Endothelial cell of umbilical vein (primary cell): Measurements from ENCODE around the gene NIPA2. TPM values are rescaled to one million over a fixed set of nuclear protein-coding genes. Genes with fewer than 3 reads are reported as not detected.

Experiments used
- BruUV-seq: library from RNA; stranded (reverse); fragments of 400-500 nt; replicated peaks from 2 replicates; lab custom pipeline; 2021; lab: Mats Ljungman, UMichigan
- CTCF ChIA-PET: fragments of 300-600, 350-600 bp; sonication (Branson Sonifier 250); formaldehyde crosslinking; loops from one replicate; lab custom pipeline; 2021; ENCODE audit warnings: antibody characterized with exemption, inconsistent platforms; lab: Charles Lee
- POLR2A ChIA-PET: fragments of 300-600, 350-600 bp; sonication (Branson Sonifier 250); formaldehyde crosslinking; loops from one replicate; lab custom pipeline; 2021; ENCODE audit warnings: antibody characterized with exemption, inconsistent platforms; lab: Charles Lee
- DNase-seq: peaks from one replicate; pipeline ENCODE4 v3.0.0-alpha.2; 2011; ENCODE audit warnings: low read depth, low spot score
- FAIRE-seq: peaks from 2 replicates; lab custom pipeline; 2011; peaks lifted over from hg19 to GRCh38; lab: Jason Lieb, UNC
- H2AFZ ChIP-seq: 2 replicates; pipeline ENCODE4 v1.6.0; 2012; ENCODE audit warnings: low read depth, low read length, control low read depth, inconsistent platforms
- H3K27ac ChIP-seq: 2 replicates; pipeline ENCODE4 v1.5.1; 2011; ENCODE audit warnings: low read depth, mild to moderate bottlenecking, control low read depth, low read length, moderate library complexity; ENCODE audit not compliant: insufficient read depth
- H3K27me3 ChIP-seq, 2 experiments: 2 replicates each; pipeline versions ENCODE4 v1.6.0 to v1.6.1; 2011; ENCODE audit warnings: low read length in 2 of 2, mixed read lengths in 1 of 2; ENCODE audit not compliant: control insufficient read depth in 2 of 2, insufficient read depth in 2 of 2
- H3K36me3 ChIP-seq, 2 experiments: 2 replicates in 1 of 2; 3 replicates in 1 of 2; pipeline ENCODE4 v1.5.1; 2011; ENCODE audit warnings: low read length in 2 of 2, mild to moderate bottlenecking in 1 of 2, moderate library complexity in 1 of 2; ENCODE audit not compliant: control insufficient read depth in 2 of 2, insufficient read depth in 2 of 2; ENCODE audit errors: extremely low read depth in 1 of 2
- H3K4me1 ChIP-seq: 3 replicates; pipeline ENCODE4 v1.5.1; 2011; ENCODE audit warnings: mild to moderate bottlenecking, low read length; ENCODE audit not compliant: control insufficient read depth, insufficient read depth; ENCODE audit errors: extremely low read depth
- H3K4me2 ChIP-seq: 2 replicates; pipeline ENCODE4 v1.6.1; 2011; ENCODE audit warnings: low read length, control low read depth, mixed read lengths; ENCODE audit not compliant: insufficient read depth
- H3K4me3 ChIP-seq, 3 experiments: fragments of 200-600 bp in 1 of 3; sonication (generic), shearing (Covaris generic) in 1 of 3; replicated peaks in 1 of 3; 2 replicates each; pipeline ENCODE4 v1.5.1; 2011 to 2016; ENCODE audit warnings: control low read depth in 3 of 3, low read length in 3 of 3, mild to moderate bottlenecking in 2 of 3, inconsistent platforms in 1 of 3, low read depth in 1 of 3, moderate library complexity in 1 of 3; ENCODE audit not compliant: insufficient read depth in 1 of 3
- H3K79me2 ChIP-seq: 2 replicates; pipeline ENCODE4 v1.6.0; 2012; ENCODE audit warnings: low read length, inconsistent platforms; ENCODE audit not compliant: control insufficient read depth, insufficient read depth
- H3K9ac ChIP-seq: replicated peaks from 2 replicates; pipeline ENCODE3; 2011; ENCODE audit warnings: low read length, control low read depth; ENCODE audit not compliant: insufficient read depth; ENCODE audit errors: extremely low read depth
- H3K9me1 ChIP-seq: replicated peaks from 3 replicates; pipeline ENCODE4 v1.6.0; 2011; ENCODE audit warnings: mild to moderate bottlenecking, low read length; ENCODE audit not compliant: control insufficient read depth, insufficient read depth; ENCODE audit errors: extremely low read depth
- H3K9me3 ChIP-seq: replicated peaks from 2 replicates; pipeline ENCODE4 v1.5.1; 2012; ENCODE audit warnings: low read length, inconsistent platforms; ENCODE audit not compliant: control insufficient read depth, insufficient read depth
- H4K20me1 ChIP-seq: replicated peaks from 2 replicates; pipeline ENCODE3; 2011; ENCODE audit warnings: mild to moderate bottlenecking, low read length; ENCODE audit not compliant: control insufficient read depth, insufficient read depth; ENCODE audit errors: extremely low read depth
- CTCF ChIP-seq, 2 donors: IDR thresholded peaks; 1 replicate in 1 of 2; 2 replicates in 1 of 2; pipeline ENCODE4 v1.5.1; 2011; ENCODE audit warnings: low read length in 2 of 2, mild to moderate bottlenecking in 2 of 2, moderate library complexity in 2 of 2, control low read depth in 1 of 2, inconsistent platforms in 1 of 2, low read depth in 1 of 2; ENCODE audit not compliant: insufficient read depth in 1 of 2; ENCODE audit errors: extremely low read depth in 1 of 2
- EZH2 ChIP-seq: IDR thresholded peaks from 2 replicates; pipeline ENCODE4 v1.6.1; 2012; ENCODE audit warnings: borderline replicate concordance, low read depth, mild to moderate bottlenecking, moderate library complexity, low read length, inconsistent platforms; ENCODE audit not compliant: severe bottlenecking
- FOS ChIP-seq: IDR thresholded peaks from 2 replicates; pipeline ENCODE4 v1.6.1; 2011; ENCODE audit warnings: mild to moderate bottlenecking, low read length, moderate library complexity, borderline replicate concordance; ENCODE audit not compliant: insufficient read depth
- GATA2 ChIP-seq: IDR thresholded peaks from 2 replicates; pipeline ENCODE4 v1.7.0; 2011; ENCODE audit warnings: low read depth, mild to moderate bottlenecking, moderate library complexity, mixed read lengths, low read length; ENCODE audit not compliant: insufficient read length, insufficient read depth
- JUN ChIP-seq: IDR thresholded peaks from 2 replicates; pipeline ENCODE4 v1.6.1; 2011; ENCODE audit warnings: borderline replicate concordance, low read depth; ENCODE audit not compliant: insufficient read length, insufficient read depth
- MAX ChIP-seq: IDR thresholded peaks from 2 replicates; pipeline ENCODE4 v1.6.1; 2011; ENCODE audit not compliant: insufficient read depth, insufficient read length
- MYC ChIP-seq: IDR thresholded peaks from one replicate; pipeline ENCODE4 v1.6.1; 2011; ENCODE audit warnings: mild to moderate bottlenecking, low read depth, low read length
- POLR2A ChIP-seq: IDR thresholded peaks from 2 replicates; pipeline ENCODE4 v1.6.1; 2012; ENCODE audit warnings: low read depth, mild to moderate bottlenecking, control low read depth, low read length
- POLR2AphosphoS5 ChIP-seq: IDR thresholded peaks from 2 replicates; pipeline ENCODE4 v1.6.1; 2012; ENCODE audit warnings: low read depth, mild to moderate bottlenecking, control low read depth, low read length, moderate library complexity; ENCODE audit not compliant: insufficient read depth
- dilution Hi-C: fragments of 300-500 bp; cut with MboI; formaldehyde crosslinking; loops from one replicate; pipeline ENCODE4 v1.15.0; 2019; ENCODE audit warnings: low sequenced_read_pairs; ENCODE audit not compliant: extremely low pct_ligation_motif_present
- intact Hi-C: fragments of 100-400 bp; cut with micrococcal nuclease; formaldehyde crosslinking; loops from one replicate; pipeline ENCODE4 v1.10.0; 2022
- polyA plus RNA-seq, 4 experiments: library from polyadenylated mRNA; depleted of rRNA in 3 of 4; stranded (reverse) in 3 of 4; unstranded in 1 of 4; fragments of >200 nt; gene quantifications; 2 replicates each; pipeline versions ENCODE4 v1.2.1 to v1.2.3, GENCODE V29; 2011 to 2012; ENCODE audit warnings: missing spikeins in 1 of 4
- total RNA-seq: library from RNA; stranded (reverse); gene quantifications from 2 replicates; pipeline ENCODE4 v1.2.3, GENCODE V29; 2021

NIPA2 gene
- total and polyA plus RNA-seq, 2 donors (not counting 3 experiments of a cell fraction or from before 2014, with no cell fraction given) = 55.2 to 75.7 TPM

GRCh38 chr15:22810033-22810852 is 28.2 kb upstream of the NIPA2 start:
- no TSS peak for BruUV-seq
- ChIA-PET CTCF (no interaction called here), POLR2A (no interaction called here)
- H2AFZ ChIP-seq = no peak overlapping the region
- no peak overlapping the region for H3K4me3 ChIP-seq
- H3K9me1 ChIP-seq = no peaks in the 10 kb centered on the region
- H3K36me3 ChIP-seq = no peaks in the 10 kb centered on the region
- FAIRE-seq (no peak), DNase-seq (no peak)
- no peaks in the 10 kb centered on the region for H4K20me1 ChIP-seq
- no peak overlapping the region for H3K9ac ChIP-seq
- intact Hi-C loops (no loop called here), dilution Hi-C loops (no loop called here)
- no peak overlapping the region for H3K4me2 ChIP-seq
- no peaks in the 10 kb centered on the region for H3K4me1 ChIP-seq
- TF ChIP-seq MAX (no peak), GATA2 (no peak), CTCF (IDR thresholded peaks at IDR 0.05; ENCODE audit: extremely low read depth in 1 of 2, insufficient read depth in 1 of 2, low read depth in 1 of 2, low read length in 2 of 2) (no peak), POLR2A (no peak), FOS (no peak), MYC (no peak), JUN (no peak), EZH2 (no peak), POLR2AphosphoS5 (no peak)
- H3K9me3 ChIP-seq = no peaks in the 10 kb centered on the region
- no peak overlapping the region for H3K27ac ChIP-seq
- no peaks in the 10 kb centered on the region for H3K27me3 ChIP-seq
- peaks cover 1% of the 10 kb centered on the region for H3K79me2 ChIP-seq
